Liver (tissue), 3 donors: ENCODE measurements around the gene FBXL22.

Experiments used
- FOXA1 ChIP-seq: IDR thresholded peaks from 2 replicates; pipeline ENCODE4 v1.6.1; 2016; ENCODE audit warnings: antibody characterized with exemption
- GABPA ChIP-seq, 2 donors: IDR thresholded peaks in 1 of 2; conservative IDR thresholded peaks in 1 of 2; 2 replicates each; pipeline ENCODE4 v1.6.1; 2016; ENCODE audit warnings: antibody characterized with exemption in 2 of 2, mild to moderate bottlenecking in 1 of 2, moderate library complexity in 1 of 2
- JUND ChIP-seq, 2 donors: IDR thresholded peaks; 2 replicates each; pipeline ENCODE4 v1.6.1; 2016; ENCODE audit warnings: antibody characterized with exemption in 2 of 2
- TAF1 ChIP-seq: conservative IDR thresholded peaks from 2 replicates; pipeline ENCODE4 v1.6.1; 2016; ENCODE audit warnings: antibody characterized with exemption, mild to moderate bottlenecking
- YY1 ChIP-seq: IDR thresholded peaks from 2 replicates; pipeline ENCODE4 v1.6.1; 2016; ENCODE audit warnings: antibody characterized with exemption, mild to moderate bottlenecking
- TF ChIP-seq, protein P1 (sequence below): fragments of 150-350 bp; IDR thresholded peaks from 2 replicates; pipeline ENCODE4 v1.5.1; 2017; ENCODE audit warnings: improper control_type of control experiment, low read depth, low read length; ENCODE audit not compliant: missing input control
- TF ChIP-seq, protein P2 (sequence below): IDR thresholded peaks from 2 replicates; pipeline ENCODE4 v1.6.1; 2016; ENCODE audit warnings: antibody characterized with exemption
- TF ChIP-seq, protein P3 (sequence below): IDR thresholded peaks from 2 replicates; pipeline ENCODE4 v1.6.1; 2016; ENCODE audit warnings: antibody characterized with exemption
- donor health status: healthy.
- donor health status: healthy.

DNA sequence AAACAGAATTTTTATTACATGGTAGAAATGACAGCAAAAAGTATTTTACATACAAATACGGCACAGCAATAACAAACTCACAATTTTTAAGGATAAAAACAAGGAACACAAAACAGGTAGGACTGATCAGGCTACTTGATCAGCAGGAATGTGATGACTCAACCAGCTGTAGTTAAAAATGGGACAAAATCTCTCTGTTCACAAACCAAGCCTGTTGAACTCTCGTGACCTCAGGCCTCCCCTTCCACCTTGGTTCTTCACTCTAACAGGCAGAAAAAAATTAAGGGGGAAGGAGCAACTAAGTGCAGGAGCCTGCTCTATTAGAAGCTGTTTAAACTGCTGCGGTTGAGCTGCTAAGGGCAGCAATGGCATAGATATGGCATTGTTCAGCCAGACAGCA, 18.7 kb downstream of the FBXL22 start:
- TF ChIP-seq, protein P1, sequence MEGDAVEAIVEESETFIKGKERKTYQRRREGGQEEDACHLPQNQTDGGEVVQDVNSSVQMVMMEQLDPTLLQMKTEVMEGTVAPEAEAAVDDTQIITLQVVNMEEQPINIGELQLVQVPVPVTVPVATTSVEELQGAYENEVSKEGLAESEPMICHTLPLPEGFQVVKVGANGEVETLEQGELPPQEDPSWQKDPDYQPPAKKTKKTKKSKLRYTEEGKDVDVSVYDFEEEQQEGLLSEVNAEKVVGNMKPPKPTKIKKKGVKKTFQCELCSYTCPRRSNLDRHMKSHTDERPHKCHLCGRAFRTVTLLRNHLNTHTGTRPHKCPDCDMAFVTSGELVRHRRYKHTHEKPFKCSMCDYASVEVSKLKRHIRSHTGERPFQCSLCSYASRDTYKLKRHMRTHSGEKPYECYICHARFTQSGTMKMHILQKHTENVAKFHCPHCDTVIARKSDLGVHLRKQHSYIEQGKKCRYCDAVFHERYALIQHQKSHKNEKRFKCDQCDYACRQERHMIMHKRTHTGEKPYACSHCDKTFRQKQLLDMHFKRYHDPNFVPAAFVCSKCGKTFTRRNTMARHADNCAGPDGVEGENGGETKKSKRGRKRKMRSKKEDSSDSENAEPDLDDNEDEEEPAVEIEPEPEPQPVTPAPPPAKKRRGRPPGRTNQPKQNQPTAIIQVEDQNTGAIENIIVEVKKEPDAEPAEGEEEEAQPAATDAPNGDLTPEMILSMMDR = no peak
- TF ChIP-seq, protein P2, sequence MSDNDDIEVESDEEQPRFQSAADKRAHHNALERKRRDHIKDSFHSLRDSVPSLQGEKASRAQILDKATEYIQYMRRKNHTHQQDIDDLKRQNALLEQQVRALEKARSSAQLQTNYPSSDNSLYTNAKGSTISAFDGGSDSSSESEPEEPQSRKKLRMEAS = no peak
- TF ChIP-seq FOXA1 (no peak), JUND (IDR thresholded peaks at IDR 0.05) (no peak), GABPA (IDR thresholded peaks at IDR 0.05 in 1 of 2, conservative IDR thresholded peaks at IDR 0.05 in 1 of 2) (no peak), YY1 (no peak), TAF1 (no peak)
- TF ChIP-seq, protein P3, sequence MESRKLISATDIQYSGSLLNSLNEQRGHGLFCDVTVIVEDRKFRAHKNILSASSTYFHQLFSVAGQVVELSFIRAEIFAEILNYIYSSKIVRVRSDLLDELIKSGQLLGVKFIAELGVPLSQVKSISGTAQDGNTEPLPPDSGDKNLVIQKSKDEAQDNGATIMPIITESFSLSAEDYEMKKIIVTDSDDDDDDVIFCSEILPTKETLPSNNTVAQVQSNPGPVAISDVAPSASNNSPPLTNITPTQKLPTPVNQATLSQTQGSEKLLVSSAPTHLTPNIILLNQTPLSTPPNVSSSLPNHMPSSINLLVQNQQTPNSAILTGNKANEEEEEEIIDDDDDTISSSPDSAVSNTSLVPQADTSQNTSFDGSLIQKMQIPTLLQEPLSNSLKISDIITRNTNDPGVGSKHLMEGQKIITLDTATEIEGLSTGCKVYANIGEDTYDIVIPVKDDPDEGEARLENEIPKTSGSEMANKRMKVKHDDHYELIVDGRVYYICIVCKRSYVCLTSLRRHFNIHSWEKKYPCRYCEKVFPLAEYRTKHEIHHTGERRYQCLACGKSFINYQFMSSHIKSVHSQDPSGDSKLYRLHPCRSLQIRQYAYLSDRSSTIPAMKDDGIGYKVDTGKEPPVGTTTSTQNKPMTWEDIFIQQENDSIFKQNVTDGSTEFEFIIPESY = no peak
